H9 (cell line): ENCODE data around the gene RTL5. TPM values are rescaled to one million over a fixed set of nuclear protein-coding genes. Genes with fewer than 3 reads are reported as not detected.
A peak's percentile ranks its signal among the peaks of the same experiment; 100 is the strongest.

Source experiments
- DNase-seq: peaks from one replicate; pipeline ENCODE4 v3.0.0-alpha.2; 2017
- H2AFZ ChIP-seq: one replicate; pipeline ENCODE4 v1.6.1; 2013; ENCODE audit warnings: mild to moderate bottlenecking, low read length, control low read depth, moderate library complexity
- H2AK5ac ChIP-seq: 2 replicates; pipeline ENCODE4 v1.6.1; 2013; ENCODE audit warnings: low read length, control low read depth, mixed read lengths; ENCODE audit not compliant: insufficient read length
- H2BK120ac ChIP-seq: one replicate; pipeline ENCODE4 v1.6.1; 2013; ENCODE audit warnings: low read depth, mild to moderate bottlenecking, low read length, control low read depth, inconsistent platforms; ENCODE audit not compliant: poor library complexity, severe bottlenecking
- H2BK12ac ChIP-seq: 2 replicates; pipeline ENCODE4 v1.6.1; 2013; ENCODE audit warnings: low read length, control low read depth, mixed read lengths, low read depth; ENCODE audit not compliant: insufficient read length
- H2BK15ac ChIP-seq: 2 replicates; pipeline ENCODE4 v1.6.1; 2013; ENCODE audit warnings: low read depth, low read length, control low read depth
- H2BK20ac ChIP-seq: one replicate; pipeline ENCODE4 v1.6.1; 2013; ENCODE audit warnings: low read depth, mild to moderate bottlenecking, low read length, control low read depth, inconsistent platforms; ENCODE audit not compliant: poor library complexity, severe bottlenecking
- H2BK5ac ChIP-seq: 2 replicates; pipeline ENCODE4 v1.6.1; 2013; ENCODE audit warnings: low read length, control low read depth, mixed read lengths; ENCODE audit not compliant: insufficient read length
- H3K14ac ChIP-seq: 2 replicates; pipeline ENCODE4 v1.6.1; 2013; ENCODE audit warnings: low read length, control low read depth; ENCODE audit not compliant: insufficient read depth
- H3K18ac ChIP-seq: 2 replicates; pipeline ENCODE4 v1.6.1; 2013; ENCODE audit warnings: low read depth, mild to moderate bottlenecking, mixed read lengths, low read length, control low read depth; ENCODE audit not compliant: insufficient read length
- H3K23ac ChIP-seq: 2 replicates; pipeline ENCODE4 v1.6.1; 2013; ENCODE audit warnings: low read length, control low read depth, mixed read lengths, low read depth; ENCODE audit not compliant: insufficient read length
- H3K23me2 ChIP-seq: 2 replicates; pipeline ENCODE4 v1.6.1; 2013; ENCODE audit warnings: low read depth, mild to moderate bottlenecking, mixed read lengths, low read length, control low read depth; ENCODE audit not compliant: insufficient read length, poor library complexity, severe bottlenecking
- H3K27ac ChIP-seq: 2 replicates; pipeline ENCODE4 v1.5.1; 2013; ENCODE audit warnings: low read length, control low read depth, mixed read lengths, low read depth; ENCODE audit not compliant: insufficient read length
- H3K27me3 ChIP-seq: 2 replicates; pipeline ENCODE4 v1.6.1; 2013; ENCODE audit warnings: low read length, control low read depth, inconsistent platforms; ENCODE audit not compliant: insufficient read depth
- H3K4ac ChIP-seq: 2 replicates; pipeline ENCODE4 v1.6.1; 2013; ENCODE audit warnings: low read depth, mild to moderate bottlenecking, control low read depth, inconsistent platforms, low read length, moderate library complexity
- H3K4me1 ChIP-seq: 2 replicates; pipeline ENCODE4 v1.6.1; 2013; ENCODE audit warnings: low read length, control low read depth, inconsistent platforms; ENCODE audit not compliant: insufficient read depth
- H3K4me2 ChIP-seq: 2 replicates; pipeline ENCODE4 v1.6.1; 2013; ENCODE audit warnings: low read length, control low read depth, mixed read lengths; ENCODE audit not compliant: insufficient read length, insufficient read depth
- H3K56ac ChIP-seq: 2 replicates; pipeline ENCODE4 v1.6.1; 2013; ENCODE audit warnings: low read depth, mild to moderate bottlenecking, mixed read lengths, low read length, control low read depth; ENCODE audit not compliant: insufficient read length
- H3K79me1 ChIP-seq: 2 replicates; pipeline ENCODE4 v1.6.1; 2013; ENCODE audit warnings: low read depth, mild to moderate bottlenecking, moderate library complexity, low read length, control low read depth, inconsistent platforms; ENCODE audit not compliant: insufficient read depth, poor library complexity, severe bottlenecking
- H3K79me2 ChIP-seq: 2 replicates; pipeline ENCODE4 v1.6.1; 2013; ENCODE audit warnings: low read length, control low read depth, inconsistent platforms; ENCODE audit not compliant: insufficient read depth
- H3K9ac ChIP-seq: 2 replicates; pipeline ENCODE4 v1.6.1; 2013; ENCODE audit warnings: low read length, control low read depth, mixed read lengths; ENCODE audit not compliant: insufficient read length; ENCODE audit errors: extremely low read depth
- H3K9me3 ChIP-seq: one replicate; pipeline ENCODE4 v1.6.1; 2013; ENCODE audit warnings: low read depth, low read length, inconsistent platforms; ENCODE audit not compliant: control insufficient read depth
- H3T11ph ChIP-seq: one replicate; pipeline ENCODE4 v1.6.1; 2013; ENCODE audit warnings: mild to moderate bottlenecking, low read length, control low read depth, inconsistent platforms
- H4K20me1 ChIP-seq: one replicate; pipeline ENCODE4 v1.6.1; 2013; ENCODE audit not compliant: control insufficient read depth, insufficient read length, insufficient read depth
- H4K5ac ChIP-seq: 2 replicates; pipeline ENCODE4 v1.6.1; 2013; ENCODE audit warnings: low read depth, mild to moderate bottlenecking, mixed read lengths, low read length, control low read depth; ENCODE audit not compliant: insufficient read length
- H4K8ac ChIP-seq: replicated peaks from 2 replicates; pipeline ENCODE4 v1.6.1; 2013; ENCODE audit warnings: low read length, control low read depth, mixed read lengths, low read depth; ENCODE audit not compliant: insufficient read length
- H4K91ac ChIP-seq: 2 replicates; pipeline ENCODE4 v1.6.1; 2013; ENCODE audit warnings: low read depth, mild to moderate bottlenecking, moderate library complexity, mixed read lengths, low read length, control low read depth; ENCODE audit not compliant: insufficient read length
- H3K27ac Mint-ChIP-seq, 3 experiments: 2 replicates in 2 of 3; 3 replicates in 1 of 3; pipeline ENCODE4 v1.8.0; 2020 to 2021; ENCODE audit warnings: mixed read lengths in 3 of 3, mild to moderate bottlenecking in 1 of 3, moderate library complexity in 1 of 3
- H3K27me3 Mint-ChIP-seq: 2 replicates; pipeline ENCODE4 v1.8.0; 2021; ENCODE audit warnings: low read depth, mild to moderate bottlenecking, moderate library complexity, mixed read lengths
- H3K36me3 Mint-ChIP-seq, 3 experiments: 2 replicates in 2 of 3; 3 replicates in 1 of 3; pipeline ENCODE4 v1.8.0; 2020 to 2021; ENCODE audit warnings: low read depth in 3 of 3, mixed read lengths in 3 of 3; ENCODE audit not compliant: insufficient read depth in 1 of 3
- H3K4me1 Mint-ChIP-seq, 2 experiments: 2 replicates each; pipeline ENCODE4 v1.8.0; 2020; ENCODE audit warnings: mixed read lengths in 2 of 2
- H3K4me3 Mint-ChIP-seq, 2 experiments: 2 replicates in 1 of 2; 3 replicates in 1 of 2; pipeline ENCODE4 v1.8.0; 2020 to 2021; ENCODE audit warnings: mild to moderate bottlenecking in 2 of 2, mixed read lengths in 2 of 2, moderate library complexity in 1 of 2
- H3K9me3 Mint-ChIP-seq, 2 experiments: 2 replicates in 1 of 2; 3 replicates in 1 of 2; pipeline ENCODE4 v1.8.0; 2020; ENCODE audit warnings: mild to moderate bottlenecking in 2 of 2, mixed read lengths in 2 of 2, moderate library complexity in 1 of 2
- CTCF ChIP-seq: fragments of 200-600 bp; sonication (generic); conservative IDR thresholded peaks from 3 replicates; pipeline ENCODE4 v1.8.0; 2021; ENCODE audit warnings: antibody characterized with exemption, mild to moderate bottlenecking
- WGBS: extraction: QIAGEN DNeasy Blood & Tissue Kit; methylation state at CpG from one replicate; pipeline ENCODE4 v1.1.7; 2013; ENCODE audit warnings: missing lambda C conversion rate, low lambda C conversion rate, mixed read lengths; ENCODE audit not compliant: insufficient read length; ENCODE audit errors: extremely low coverage; 5-methylcytosine and 5-hydroxymethylcytosine counted together
- total RNA-seq: library from RNA; stranded (reverse); gene quantifications from 2 replicates; pipeline ENCODE4 v1.2.1, GENCODE V29; 2021

Gene RTL5
- total RNA-seq, 1 experiment from 2014 or later, result 1.2 TPM

- H3K4me2 ChIP-seq, result no peak overlapping the region
Observed at GRCh38 chrX:72081605-72082320, 50.0 kb downstream of the RTL5 start.

More at GRCh38 chrX:72081605-72082320, 50.0 kb downstream of the RTL5 start:
- Histone ChIP-seq H3K4me1 (no peaks in the 10 kb centered on the region), H4K5ac (no peak overlapping the region), H2AK5ac (no peak overlapping the region), H2BK12ac (no peak overlapping the region), H3K23me2 (no peaks in the 10 kb centered on the region), H3K27me3 (no peaks in the 10 kb centered on the region), H3K9me3 (peaks cover 35% of the 10 kb centered on the region), H3K79me2 (no peaks in the 10 kb centered on the region), H2BK20ac (no peak overlapping the region), H2BK5ac (no peak overlapping the region), H3K23ac (no peak overlapping the region), H4K91ac (no peak overlapping the region), H2BK120ac (no peak overlapping the region), H4K20me1 (no peaks in the 10 kb centered on the region), H2AFZ (no peak overlapping the region), H3K79me1 (no peaks in the 10 kb centered on the region), H3K9ac (no peak overlapping the region), H2BK15ac (no peak overlapping the region), H3K14ac (no peak overlapping the region), H3T11ph (no peak overlapping the region), H3K18ac (no peak overlapping the region), H4K8ac (no peak overlapping the region), H3K27ac (no peak overlapping the region), H3K4ac (no peak overlapping the region), H3K56ac (no peak overlapping the region)
- Mint-ChIP-seq H3K36me3 (peaks cover under 1 to 10% (median 3%) of the 10 kb centered on the region in 3 experiments; a peak in 6 of 7 replicates), H3K27ac (peak overlapping the region in 1 of 3 experiments; percentile 88; a peak in 1 of 7 replicates), H3K27me3 (no peaks in the 10 kb centered on the region; the same call in none of the 2 replicates), H3K9me3 (peaks cover 85 to 88% of the 10 kb centered on the region in 2 experiments), H3K4me3 (no peak overlapping the region; a peak in 1 of 5 replicates), H3K4me1 (peaks cover 15 to 39% of the 10 kb centered on the region in 2 experiments)
- DNase-seq, result no peak
- TF ChIP-seq CTCF, result no peak
- WGBS, result no CpG with 5 or more reads among the region's 12 CpGs
